Lung microvascular endothelial cell (primary cell): ENCODE results near the gene PLA2G4A. TPM values are rescaled to one million over a fixed set of nuclear protein-coding genes. Genes with fewer than 3 reads are reported as not detected.

Source experiments
- DNase-seq, 2 donors: peaks; one replicate each; pipeline versions ENCODE4 v3.0.0 to v3.0.0-alpha.2; 2010; ENCODE audit warnings: low read depth in 2 of 2
- total RNA-seq: library from RNA; depleted of rRNA; stranded (reverse); fragments of >200 nt; gene quantifications from 2 replicates; pipeline ENCODE4 v1.2.1, GENCODE V29; 2014

PLA2G4A gene
- total RNA-seq, 1 donor from 2014 or later = 15.1 TPM

DNA sequence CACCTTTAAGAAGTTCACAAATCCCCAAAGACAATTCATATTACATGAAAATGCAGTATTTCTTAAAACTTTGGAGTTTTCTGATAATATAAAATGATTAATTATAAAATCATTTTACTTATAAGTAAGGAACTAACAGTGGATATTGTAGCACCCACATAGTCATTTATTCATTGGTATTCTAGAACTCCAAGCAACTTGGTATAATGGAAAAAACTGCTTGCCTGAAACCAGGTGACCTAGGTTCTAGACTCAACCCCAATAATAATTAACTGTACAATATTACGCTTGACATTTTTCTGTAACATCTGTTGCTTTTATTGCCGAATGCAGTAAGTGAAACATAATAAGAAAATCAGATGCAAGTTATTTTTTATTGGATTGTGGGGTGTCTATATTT, 2.4 kb downstream of the PLA2G4A start:
- no peak for DNase-seq

DNA sequence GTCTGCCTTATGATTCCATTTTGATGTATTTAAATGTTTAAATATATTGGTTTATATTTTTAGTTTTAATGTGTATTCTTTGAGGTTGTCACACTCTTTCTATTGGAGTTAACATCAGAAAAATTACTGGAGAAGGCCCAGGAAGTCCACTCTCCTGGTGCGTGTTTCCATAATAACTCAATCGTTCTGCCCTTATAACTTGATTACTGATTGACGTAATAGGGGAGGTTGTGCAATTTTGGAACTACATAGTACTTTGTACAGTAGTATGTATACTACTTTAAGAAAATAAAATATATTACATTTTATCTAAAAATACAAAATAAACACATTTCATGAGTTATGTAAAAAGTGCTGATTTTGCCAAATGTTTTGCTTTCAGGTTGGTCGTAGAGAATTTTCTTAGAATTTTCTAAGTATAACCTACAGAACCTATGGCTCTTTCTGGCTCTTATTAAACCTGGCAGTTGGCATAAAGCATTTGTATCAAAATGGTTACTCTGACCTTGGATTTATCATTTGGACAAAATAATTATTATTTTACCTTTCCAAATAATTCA, 5.7 kb downstream of the PLA2G4A start:
- DNase-seq = no peak

DNA sequence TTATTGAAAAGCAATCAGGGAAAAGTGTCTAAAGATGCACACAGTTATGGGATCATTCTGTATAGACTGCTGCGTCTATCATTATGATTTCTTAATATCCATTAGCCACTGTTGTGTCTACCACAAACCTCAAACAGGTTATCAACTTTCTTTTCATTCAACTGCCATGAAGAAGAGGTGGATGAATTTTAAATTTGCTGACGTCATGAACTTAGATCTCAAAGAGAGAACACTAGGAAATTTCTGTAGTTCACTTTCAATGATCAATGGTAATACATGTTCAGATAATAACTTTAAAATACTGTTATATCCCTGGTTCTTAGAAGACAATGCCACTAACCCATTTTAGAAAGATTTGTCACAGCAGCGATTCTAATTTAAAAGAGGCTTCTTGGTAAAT, 6.7 kb downstream of the PLA2G4A start:
- no peak for DNase-seq

DNA sequence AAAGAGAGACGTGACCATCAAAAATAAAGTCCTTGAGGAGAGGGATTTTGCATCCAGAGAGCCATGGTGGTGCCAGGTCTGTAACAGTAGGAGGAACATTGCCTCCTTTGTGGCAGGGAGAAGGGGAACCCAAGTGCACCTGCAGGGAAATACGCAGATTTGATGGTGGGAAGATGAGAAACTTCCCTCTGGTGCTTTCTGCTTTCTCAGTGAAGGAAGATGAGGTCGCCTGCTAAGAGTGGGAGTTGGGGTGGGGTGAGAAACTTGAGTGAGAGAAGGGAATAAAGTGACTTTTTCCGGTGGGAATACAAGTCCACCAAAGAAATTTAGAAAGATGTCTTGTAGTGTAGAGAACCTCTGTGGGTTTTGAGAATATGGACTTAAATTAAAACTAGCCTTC, 9.1 kb downstream of the PLA2G4A start:
- no peak for DNase-seq

DNA sequence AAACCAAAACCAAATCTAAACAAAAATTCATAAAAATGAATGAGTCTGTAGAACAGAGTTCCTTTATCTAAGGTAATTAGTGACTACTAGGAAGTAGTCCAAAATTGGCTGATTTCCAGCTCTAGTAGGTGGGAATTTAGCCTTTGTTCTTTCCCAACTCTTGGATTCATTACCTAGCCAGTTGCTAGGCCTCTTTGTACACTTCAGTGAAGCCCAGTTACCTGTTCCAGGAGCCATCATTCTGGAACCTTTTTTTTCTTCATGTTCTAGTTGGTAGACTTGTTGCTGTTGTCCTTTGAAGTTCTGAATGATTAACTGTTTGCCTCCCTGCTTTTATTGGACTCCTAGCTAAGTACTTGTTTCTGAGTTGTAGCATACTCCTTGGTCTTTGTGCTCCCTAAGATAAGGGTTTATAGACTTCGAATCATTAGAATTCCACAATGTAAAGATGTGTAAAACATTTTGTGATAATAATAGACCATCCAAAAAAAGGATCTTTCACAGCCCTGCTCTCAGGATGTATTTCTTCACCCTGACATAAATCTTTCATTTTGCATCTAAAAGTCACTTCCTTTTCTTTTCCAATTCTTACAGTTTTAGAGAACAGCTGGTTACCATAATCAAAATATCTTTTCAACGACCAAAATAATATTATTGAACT, 9.8 kb downstream of the PLA2G4A start:
- DNase-seq = peak in 1 of 2 donors; percentile 59

DNA sequence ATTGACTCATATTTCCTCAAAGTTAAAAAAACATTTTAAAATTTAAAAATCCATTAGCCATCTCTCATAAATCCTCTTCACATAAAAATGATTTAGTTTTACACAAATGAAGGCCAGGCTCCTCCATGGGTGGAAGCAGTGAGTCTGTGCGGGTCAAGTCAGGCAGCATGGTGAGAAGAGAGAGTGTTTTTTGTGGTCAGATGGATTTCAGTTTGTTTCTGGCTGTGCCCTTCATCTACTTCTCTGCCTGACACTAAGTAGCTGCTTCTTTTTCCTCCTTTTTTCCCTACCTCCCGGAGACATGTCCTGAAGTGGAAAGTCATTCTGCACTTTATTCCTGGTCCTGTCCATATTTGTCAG, 10.3 kb downstream of the PLA2G4A start:
- peak in 1 of 2 donors; percentile 38 for DNase-seq

DNA sequence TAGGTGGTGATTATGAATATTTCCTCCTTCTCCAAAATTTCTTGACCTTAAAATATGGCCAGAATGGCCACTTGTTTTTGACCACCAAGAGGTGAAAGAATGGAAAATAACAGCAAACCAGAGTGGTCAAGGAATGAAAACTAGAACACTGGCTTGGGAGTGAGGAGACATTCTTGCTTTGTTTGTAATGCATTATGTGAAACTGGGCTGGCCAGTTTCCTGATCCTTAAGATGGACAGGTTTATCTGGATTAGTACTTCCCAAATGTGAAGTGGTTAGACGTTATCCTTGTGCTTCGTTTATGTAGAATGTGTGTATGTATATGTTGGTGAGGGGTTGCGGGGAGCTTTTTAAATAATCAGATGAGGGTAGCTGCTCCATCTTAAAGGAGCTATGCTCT, 12.8 kb downstream of the PLA2G4A start:
- no peak for DNase-seq

DNA sequence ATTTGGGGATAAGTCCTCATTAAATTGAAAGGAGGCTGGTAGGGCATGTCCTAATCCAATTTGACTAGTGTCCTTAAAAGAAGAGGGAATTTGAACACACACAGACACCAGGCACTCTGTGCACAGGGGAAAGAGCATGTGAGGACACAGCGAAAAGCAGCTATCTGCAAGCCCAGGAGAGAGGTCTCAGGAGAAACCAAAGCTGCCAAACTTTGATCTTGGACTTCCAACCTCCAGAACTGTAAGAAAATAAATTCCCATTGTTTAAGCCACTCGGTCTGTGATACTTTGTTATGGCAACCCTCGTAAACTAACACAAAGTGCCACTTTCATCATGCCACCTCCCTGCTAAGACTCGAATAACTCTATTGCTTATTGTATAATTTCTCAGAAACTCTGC, 13.8 kb downstream of the PLA2G4A start:
- no peak for DNase-seq

DNA sequence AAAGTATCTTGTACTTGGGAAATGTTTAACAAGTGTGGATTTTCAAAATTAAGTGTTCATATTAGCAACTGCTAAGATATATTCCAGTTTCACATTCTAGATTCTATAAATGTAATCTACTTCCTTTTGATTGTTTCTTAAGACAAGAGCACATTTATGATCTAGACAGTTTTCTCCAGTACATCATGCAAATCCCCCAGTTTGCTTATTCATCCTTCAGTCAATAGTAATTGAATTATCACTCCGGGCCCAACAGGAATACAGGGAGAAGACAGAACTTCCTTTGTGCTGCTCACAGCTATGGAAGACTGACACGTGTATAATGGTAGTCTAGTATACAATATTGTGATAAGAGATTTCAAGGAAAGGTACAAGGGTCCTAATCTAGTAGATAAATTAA, 14.5 kb downstream of the PLA2G4A start:
- DNase-seq = no peak

DNA sequence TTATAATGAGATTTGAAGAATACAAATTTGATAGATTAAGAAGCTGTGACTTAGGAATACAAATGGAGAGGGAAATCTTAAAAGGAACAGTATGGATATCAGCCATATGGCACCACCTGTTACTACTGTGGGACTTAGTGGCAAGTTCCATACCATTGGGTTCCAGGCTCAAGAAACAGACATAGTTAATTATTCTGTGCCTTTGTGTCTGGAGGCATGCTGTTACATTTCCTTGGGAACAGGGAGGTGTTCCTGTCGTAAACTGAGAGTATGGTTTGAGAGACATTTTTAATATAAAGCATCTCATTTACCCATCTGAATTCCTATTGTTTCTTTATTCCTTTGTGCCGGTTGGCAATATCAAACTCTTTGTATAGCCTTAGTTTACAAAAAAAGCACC, 15.2 kb downstream of the PLA2G4A start:
- DNase-seq = no peak

DNA sequence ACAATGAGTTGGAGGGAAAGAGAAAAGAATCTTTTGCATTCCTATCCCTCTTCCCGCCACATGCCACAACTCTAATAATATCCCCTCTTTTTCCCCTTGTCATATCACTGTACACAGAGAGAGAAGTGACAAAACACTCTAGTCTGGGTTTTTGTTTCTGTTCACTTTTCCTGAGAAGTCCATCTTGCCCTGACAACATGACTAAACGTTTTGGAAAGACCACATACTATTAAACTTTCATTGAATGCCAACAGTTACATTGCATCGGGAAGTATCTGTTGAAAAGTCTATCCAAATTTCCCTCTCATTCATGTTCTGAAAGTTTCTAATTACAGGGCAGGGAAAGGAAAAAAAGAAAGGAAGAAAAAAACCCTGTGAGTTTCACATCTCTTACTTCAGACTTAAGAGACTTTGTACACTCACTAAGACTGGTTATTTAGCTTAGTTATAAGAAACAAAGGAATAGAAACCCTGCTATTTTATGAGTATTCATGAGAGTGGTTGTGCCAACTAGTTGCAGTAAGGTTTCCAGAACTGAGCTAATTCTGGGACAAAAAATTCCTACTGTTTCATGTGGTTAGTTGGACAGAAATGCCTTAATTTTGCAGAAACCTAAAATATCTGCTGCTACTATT, 16.9 kb downstream of the PLA2G4A start:
- peak in 1 of 2 donors; percentile 62 for DNase-seq

DNA sequence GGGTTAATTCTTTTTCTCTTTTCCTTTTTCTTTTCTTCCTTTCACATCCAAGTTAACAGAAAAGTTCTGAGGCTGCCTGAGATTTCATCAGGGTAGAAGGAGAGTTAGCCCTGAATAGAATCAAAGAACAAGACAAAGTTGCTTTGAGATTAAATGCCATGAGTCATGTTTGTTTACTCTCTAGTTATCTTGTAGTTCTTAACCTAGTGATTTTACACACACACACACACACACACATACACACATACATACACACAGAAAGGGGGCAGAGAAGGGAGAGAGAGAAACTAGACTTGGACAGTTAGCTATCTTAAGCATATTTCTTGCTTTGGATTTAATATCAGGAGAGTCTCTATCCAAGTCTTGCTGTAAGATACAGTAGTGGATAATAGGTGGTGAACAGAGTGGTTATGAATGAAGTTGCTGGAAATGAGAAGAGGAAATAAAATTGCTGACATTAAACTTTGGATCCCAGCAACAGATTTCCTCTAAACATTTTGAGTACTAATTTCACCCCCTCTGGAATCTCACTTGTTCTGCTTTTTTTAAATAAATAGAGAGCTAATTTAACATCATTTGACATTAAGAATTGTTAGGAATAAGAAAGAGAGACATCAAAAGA, 19.9 kb downstream of the PLA2G4A start:
- no peak for DNase-seq

DNA sequence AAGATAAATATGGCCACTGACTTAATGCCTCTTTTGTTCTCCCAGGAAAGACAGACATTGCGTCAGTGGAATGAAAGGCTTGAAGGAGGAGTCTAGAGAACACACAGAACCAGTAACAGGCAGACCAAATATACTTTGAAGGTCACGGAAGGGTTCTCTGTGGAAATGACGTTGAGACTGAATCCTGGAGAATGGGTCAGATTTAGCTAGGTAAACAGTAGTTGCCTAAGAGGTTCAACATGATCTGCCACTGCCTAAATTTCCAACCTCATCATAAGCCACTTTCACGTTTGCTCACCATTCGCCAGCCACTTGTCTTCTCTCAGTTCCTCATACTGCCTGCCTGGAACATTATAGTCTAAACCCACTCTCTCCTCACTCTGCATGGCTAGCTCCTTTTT, 20.5 kb downstream of the PLA2G4A start:
- DNase-seq = no peak

DNA sequence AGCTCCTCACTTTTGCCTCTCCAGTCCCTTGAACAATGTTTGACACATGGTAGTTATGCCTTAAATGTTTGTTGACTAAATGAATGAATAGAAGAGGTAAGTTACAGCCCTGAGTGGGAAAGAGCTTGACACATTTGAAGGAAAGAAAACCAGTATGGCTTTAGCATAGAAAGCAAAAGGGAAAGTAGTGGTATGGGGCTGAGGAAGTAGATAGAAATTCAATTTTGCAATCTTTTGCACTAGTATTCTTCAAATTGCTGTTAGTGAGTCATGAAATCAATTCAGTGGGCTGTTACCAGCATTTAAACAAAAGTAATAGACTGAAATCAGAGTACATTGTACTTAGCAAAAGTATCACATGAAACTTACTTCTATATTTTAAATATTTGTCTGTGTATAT, 21.1 kb downstream of the PLA2G4A start:
- DNase-seq = no peak

DNA sequence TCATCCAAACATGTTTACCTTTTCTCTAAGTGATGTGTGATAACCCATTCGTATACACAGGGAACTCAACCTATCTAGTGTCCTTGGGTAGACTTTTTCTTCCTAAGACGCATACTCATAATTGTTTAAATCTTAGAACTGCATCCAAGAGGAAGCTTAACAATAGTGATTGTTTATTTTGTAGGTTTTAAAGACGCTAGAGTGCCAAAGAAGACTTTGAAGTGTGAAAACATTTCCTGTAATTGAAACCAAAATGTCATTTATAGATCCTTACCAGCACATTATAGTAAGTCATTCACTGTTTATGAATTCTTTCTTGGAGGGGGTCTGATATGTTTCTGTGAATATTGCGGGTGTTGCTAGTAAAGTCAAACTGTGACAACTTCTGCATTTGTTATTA, 25.4 kb downstream of the PLA2G4A start:
- peak in 1 of 2 donors; percentile 33 for DNase-seq

DNA sequence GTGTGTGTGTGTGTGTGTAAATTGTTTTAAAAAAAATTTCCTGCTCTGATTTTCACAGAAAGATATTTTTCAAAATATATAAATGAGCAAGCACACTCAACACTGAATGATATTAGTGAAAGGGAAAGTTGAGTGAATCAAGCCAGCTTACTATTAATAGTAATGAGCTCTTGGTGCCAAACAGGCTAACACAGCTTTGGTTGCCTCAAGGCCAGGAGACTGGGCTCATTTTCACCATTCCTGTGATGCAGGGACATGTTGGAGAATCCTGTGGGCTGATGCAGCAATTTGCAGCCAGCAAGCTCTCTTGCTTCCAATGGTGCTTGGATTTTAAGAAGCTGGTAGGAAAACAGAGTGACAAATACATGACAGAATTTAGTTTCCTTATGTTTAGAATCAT, 30.2 kb downstream of the PLA2G4A start:
- peak in 1 of 2 donors; percentile 11 for DNase-seq

DNA sequence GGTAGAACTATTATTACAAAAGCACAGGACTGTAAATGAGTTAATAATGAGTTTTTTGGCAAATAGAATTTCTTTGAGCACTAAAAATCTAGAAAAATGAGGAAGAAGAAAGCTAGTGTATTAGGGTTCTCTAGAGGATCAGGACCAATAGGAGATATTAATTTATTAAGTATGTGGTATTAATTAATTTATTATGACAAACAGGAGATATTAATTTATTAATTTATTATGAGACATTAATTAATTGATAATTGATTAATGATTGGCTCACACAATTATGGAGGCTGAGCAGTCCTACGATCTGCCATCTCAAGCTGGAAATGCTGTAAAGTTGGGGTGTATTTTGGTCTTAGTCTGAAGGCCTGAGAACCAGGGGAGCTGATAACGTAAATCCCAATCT, 31.2 kb downstream of the PLA2G4A start:
- DNase-seq = no peak

DNA sequence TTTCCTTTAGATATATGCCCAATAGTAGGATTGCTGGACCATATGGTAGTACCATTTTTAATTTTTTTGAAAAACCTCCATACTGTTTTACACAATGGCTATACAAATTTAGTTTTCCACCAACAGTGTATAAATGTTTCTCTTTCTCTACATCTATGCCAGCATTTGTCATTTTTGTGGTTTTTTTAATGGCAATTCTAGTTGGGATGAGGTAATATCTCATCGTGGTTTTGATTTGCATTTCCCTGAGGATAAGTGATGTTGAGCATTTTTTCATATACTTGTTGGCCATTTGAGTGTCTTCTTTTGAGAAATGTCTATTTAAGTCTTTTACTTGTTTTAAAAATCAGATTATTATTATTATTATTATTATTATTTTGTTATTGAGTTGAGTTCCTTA, 35.5 kb downstream of the PLA2G4A start:
- no peak for DNase-seq

DNA sequence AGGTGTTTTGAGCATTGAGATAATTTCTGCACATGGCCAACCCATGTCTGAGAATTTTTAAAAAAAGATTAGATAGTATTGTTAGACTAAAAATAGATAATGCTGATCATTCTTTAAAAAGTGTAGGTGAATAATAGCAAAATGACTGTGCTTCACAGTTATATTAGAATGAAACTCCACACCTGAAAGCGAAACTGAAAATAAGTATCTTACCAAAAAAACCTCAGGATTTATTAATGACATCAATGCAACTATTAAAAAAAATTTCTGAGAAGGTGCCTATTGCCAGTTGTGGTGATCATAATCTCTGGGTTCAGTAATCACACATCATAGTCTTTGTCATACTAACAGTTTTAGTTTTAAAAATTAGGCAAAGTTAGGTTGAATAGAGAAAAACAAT, 36.5 kb downstream of the PLA2G4A start:
- peak in 1 of 2 donors; percentile 50 for DNase-seq

DNA sequence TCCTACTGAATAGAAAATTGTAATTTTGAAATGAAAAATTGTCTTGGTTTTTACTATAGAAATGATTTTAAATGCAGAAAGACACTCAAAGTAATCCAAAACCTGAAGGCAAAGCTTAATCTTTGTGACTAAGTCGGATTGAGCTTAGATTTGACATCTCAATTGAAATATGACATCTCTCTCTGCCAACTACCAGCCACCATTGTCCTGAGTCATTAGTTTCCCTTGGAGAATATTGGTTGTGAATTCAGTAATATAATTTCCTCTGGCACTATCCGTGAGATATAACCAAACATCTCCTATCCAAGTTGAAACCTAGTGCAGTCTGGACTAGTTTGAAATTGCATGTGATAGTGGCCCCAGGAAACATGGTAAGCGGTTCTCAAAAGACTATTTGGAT, 37.1 kb downstream of the PLA2G4A start:
- peak in 1 of 2 donors; percentile 26 for DNase-seq

DNA sequence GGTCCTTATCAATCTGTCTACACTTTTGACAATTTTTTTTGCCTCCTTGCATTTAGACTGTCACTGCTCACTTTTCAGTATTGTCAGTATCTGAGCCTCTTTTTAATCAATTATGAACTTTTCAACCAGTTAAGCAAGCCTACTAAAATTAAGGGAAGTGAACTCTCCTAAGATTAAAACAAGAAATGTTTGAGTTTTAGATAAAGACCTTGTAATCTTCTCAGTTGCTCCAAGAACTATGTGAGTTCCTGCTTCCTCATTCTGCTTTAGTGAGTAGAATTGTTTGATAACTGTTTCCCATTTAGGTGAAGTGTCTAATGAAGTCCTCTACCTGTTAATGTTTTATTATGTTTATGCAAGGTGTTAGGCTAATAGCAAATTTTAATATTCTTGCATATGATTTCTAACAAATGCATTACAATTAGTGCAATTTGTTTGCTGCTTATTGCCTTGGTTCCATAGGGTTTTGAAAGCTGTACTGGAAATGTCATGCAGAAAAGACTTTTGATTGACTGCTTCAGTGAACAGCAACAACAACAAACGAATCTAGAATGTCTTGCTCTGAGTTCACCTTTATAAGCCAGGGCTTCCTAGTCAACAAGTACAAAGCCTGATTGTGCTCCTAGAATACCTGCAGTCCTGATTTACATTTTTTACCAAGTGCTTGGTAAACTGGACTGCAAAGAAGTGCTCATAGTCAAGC, 40.9 kb downstream of the PLA2G4A start:
- no peak for DNase-seq

DNA sequence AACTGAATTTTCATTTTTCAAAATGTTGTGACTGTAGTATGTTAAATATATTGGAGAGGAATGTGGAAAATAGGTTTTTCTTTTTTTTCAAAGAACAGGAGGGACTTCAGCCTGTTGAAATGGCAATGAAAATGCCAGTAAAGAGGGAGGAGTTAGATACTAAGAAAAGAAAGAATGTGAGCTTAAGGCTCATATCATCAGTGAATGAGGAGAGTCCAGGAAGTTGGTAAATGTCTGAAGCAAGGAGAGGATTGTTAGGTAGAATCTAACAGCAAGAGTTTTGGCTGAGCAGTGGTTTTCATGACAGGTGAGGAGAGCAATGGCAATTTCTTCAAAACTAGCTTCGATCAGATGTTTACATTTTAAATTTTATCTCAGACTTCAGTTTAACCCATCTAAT, 43.0 kb downstream of the PLA2G4A start:
- DNase-seq = no peak
